Caco-2 (cell line): ENCODE results near the gene PPTC7. TPM values are rescaled to one million over a fixed set of nuclear protein-coding genes. Genes with fewer than 3 reads are reported as not detected.

Experiments
- BruUV-seq: library from RNA; stranded (reverse); fragments of 400-500 nt; replicated peaks from 2 replicates; lab custom pipeline; 2021; lab: Mats Ljungman, UMichigan
- CTCF ChIA-PET: fragments of 300-600 bp; sonication (Branson Sonifier 250); formaldehyde crosslinking; loops from one replicate; lab custom pipeline; 2022; ENCODE audit warnings: antibody characterized with exemption; lab: Charles Lee
- POLR2A ChIA-PET: fragments of 300-600 bp; sonication (Branson Sonifier 250); formaldehyde crosslinking; loops from one replicate; lab custom pipeline; 2022; ENCODE audit warnings: antibody characterized with exemption; lab: Charles Lee
- DNase-seq, 2 experiments: peaks; one replicate each; pipeline versions ENCODE4 v3.0.0 to v3.0.0-alpha.2; 2020 to 2022
- H3K27me3 ChIP-seq: replicated peaks from 2 replicates; pipeline ENCODE4 v1.6.0; 2011; ENCODE audit warnings: low read length; ENCODE audit not compliant: control insufficient read depth, insufficient read depth
- H3K36me3 ChIP-seq: 2 replicates; pipeline ENCODE4 v1.5.1; 2011; ENCODE audit warnings: low read length; ENCODE audit not compliant: control insufficient read depth, insufficient read depth
- H3K4me1 ChIP-seq: fragments of 250-450 bp; sonication (Bioruptor Pico); 2 replicates; pipeline ENCODE4 v1.5.1; 2020; ENCODE audit warnings: mild to moderate bottlenecking
- H3K4me3 ChIP-seq: 2 replicates; pipeline ENCODE4 v1.5.1; 2011; ENCODE audit warnings: low read depth, mild to moderate bottlenecking, control low read depth, low read length
- H3K9me3 ChIP-seq: fragments of 250-450 bp; sonication (Bioruptor Pico); 2 replicates; pipeline ENCODE4 v1.5.1; 2020; ENCODE audit warnings: mild to moderate bottlenecking, moderate library complexity
- H3K27ac Mint-ChIP-seq: one replicate; pipeline ENCODE4 v1.8.0; 2022; ENCODE audit warnings: mixed read lengths; ENCODE audit not compliant: unreplicated experiment
- H3K27me3 Mint-ChIP-seq: one replicate; pipeline ENCODE4 v1.8.0; 2022; ENCODE audit warnings: mixed read lengths; ENCODE audit not compliant: insufficient read depth, unreplicated experiment
- H3K36me3 Mint-ChIP-seq: one replicate; pipeline ENCODE4 v1.8.0; 2022; ENCODE audit warnings: mild to moderate bottlenecking, mixed read lengths; ENCODE audit not compliant: insufficient read depth, unreplicated experiment
- H3K4me1 Mint-ChIP-seq: one replicate; pipeline ENCODE4 v1.8.0; 2022; ENCODE audit warnings: low read depth, mixed read lengths; ENCODE audit not compliant: unreplicated experiment
- H3K4me3 Mint-ChIP-seq: one replicate; pipeline ENCODE4 v1.8.0; 2022; ENCODE audit warnings: mild to moderate bottlenecking, moderate library complexity, mixed read lengths; ENCODE audit not compliant: unreplicated experiment
- H3K9me3 Mint-ChIP-seq: one replicate; pipeline ENCODE4 v1.8.0; 2022; ENCODE audit warnings: mixed read lengths; ENCODE audit not compliant: unreplicated experiment
- CTCF ChIP-seq, 2 experiments: fragments of 200-600 bp in 1 of 2; IDR thresholded peaks; 1 replicate in 1 of 2; 2 replicates in 1 of 2; pipeline versions ENCODE4 v1.5.1 to v1.8.0; 2011 to 2022; ENCODE audit warnings: antibody characterized with exemption in 1 of 2, control low read depth in 1 of 2, inconsistent platforms in 1 of 2, low read depth in 1 of 2, low read length in 1 of 2, mild to moderate bottlenecking in 1 of 2, moderate library complexity in 1 of 2; ENCODE audit not compliant: insufficient read depth in 1 of 2, severe bottlenecking in 1 of 2, unreplicated experiment in 1 of 2
- intact Hi-C: fragments of 100-400 bp; cut with micrococcal nuclease; formaldehyde crosslinking; loops from one replicate; pipeline ENCODE4 v1.10.0; 2022; ENCODE audit not compliant: unreplicated experiment
- total RNA-seq: library from RNA; stranded (reverse); gene quantifications from 2 replicates; pipeline ENCODE4 v1.2.3, GENCODE V29; 2022

PPTC7 gene
- total RNA-seq, 1 experiment from 2014 or later = 19.0 TPM

- CTCF ChIA-PET = no interaction called here
- intact Hi-C loops = no loop called here
- Mint-ChIP-seq H3K4me1 (no peaks in the 10 kb centered on the region), H3K27ac (no peak overlapping the region), H3K27me3 (no peaks in the 10 kb centered on the region), H3K36me3 (peaks cover 10% of the 10 kb centered on the region), H3K9me3 (no peaks in the 10 kb centered on the region), H3K4me3 (no peak overlapping the region)
- Histone ChIP-seq H3K4me3 (no peak overlapping the region), H3K4me1 (no peaks in the 10 kb centered on the region), H3K9me3 (no peaks in the 10 kb centered on the region), H3K36me3 (no peaks in the 10 kb centered on the region), H3K27me3 (no peaks in the 10 kb centered on the region)
- BruUV-seq = no TSS peak
- POLR2A ChIA-PET = no interaction called here
- DNase-seq = no peak
- no peak for TF ChIP-seq CTCF (IDR thresholded peaks at IDR 0.05; ENCODE audit: insufficient read depth in 1 of 2, low read depth in 1 of 2, low read length in 1 of 2, severe bottlenecking in 1 of 2, unreplicated experiment in 1 of 2)
Measured at GRCh38 chr12:110557300-110557699, 25.8 kb downstream of the PPTC7 start.

- intact Hi-C loops = no loop called here
- H3K36me3 Mint-ChIP-seq = peaks cover 10% of the 10 kb centered on the region
- H3K4me1 Mint-ChIP-seq = no peaks in the 10 kb centered on the region
- H3K9me3 Mint-ChIP-seq = no peaks in the 10 kb centered on the region
- H3K36me3 ChIP-seq = no peaks in the 10 kb centered on the region
- no peak overlapping the region for H3K27ac Mint-ChIP-seq
- CTCF ChIA-PET = no interaction called here
- BruUV-seq = no TSS peak
- no peaks in the 10 kb centered on the region for H3K4me1 ChIP-seq
- no peaks in the 10 kb centered on the region for H3K27me3 ChIP-seq
- no peaks in the 10 kb centered on the region for H3K9me3 ChIP-seq
- H3K4me3 Mint-ChIP-seq = no peak overlapping the region
- no peak for DNase-seq
- POLR2A ChIA-PET = no interaction called here
- no peak for TF ChIP-seq CTCF (IDR thresholded peaks at IDR 0.05; ENCODE audit: insufficient read depth in 1 of 2, low read depth in 1 of 2, low read length in 1 of 2, severe bottlenecking in 1 of 2, unreplicated experiment in 1 of 2)
- H3K4me3 ChIP-seq = no peak overlapping the region
- H3K27me3 Mint-ChIP-seq = no peaks in the 10 kb centered on the region
Measured at GRCh38 chr12:110556705-110557104, 26.4 kb downstream of the PPTC7 start.

DNA sequence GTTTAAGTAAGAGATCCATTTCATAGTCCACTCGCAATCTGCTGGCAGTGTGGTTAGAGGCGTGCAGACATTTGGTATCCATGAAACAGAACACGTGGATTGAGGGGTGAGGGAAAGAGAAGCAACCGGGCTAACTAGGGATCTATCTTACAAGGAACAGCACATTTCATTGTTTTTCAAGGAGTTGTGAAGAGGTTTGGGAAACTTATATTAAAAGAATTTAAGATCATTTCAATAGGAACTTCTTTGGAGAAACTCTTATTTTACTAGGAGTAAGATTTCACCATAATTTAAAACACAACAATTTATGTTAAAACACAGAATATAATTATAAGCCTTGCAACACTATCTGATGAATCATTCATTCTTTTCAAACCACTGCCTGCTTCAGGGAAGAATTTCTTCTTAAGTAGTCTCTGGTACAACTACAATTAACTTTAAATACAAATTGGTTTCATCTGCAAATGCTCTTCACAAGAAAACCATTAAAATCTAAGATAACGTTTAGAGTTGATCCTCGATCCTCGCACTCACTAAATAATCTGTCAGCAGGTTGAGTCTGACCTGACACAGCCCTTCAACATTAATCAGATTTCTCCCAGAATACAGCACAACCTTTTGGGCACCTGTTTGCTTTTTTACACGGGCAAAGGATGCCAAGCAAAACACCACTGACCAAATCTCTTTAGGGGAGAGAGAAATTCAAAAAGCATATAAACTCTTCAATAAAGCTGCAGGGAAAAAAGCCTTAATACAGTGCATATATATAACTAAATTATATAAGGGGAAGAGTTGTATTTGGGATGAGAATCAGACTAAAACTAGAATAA lies 27.3 kb downstream of the PPTC7 start:
- H3K27me3 Mint-ChIP-seq = no peaks in the 10 kb centered on the region
- H3K4me1 Mint-ChIP-seq = no peaks in the 10 kb centered on the region
- Histone ChIP-seq H3K4me3 (no peak overlapping the region), H3K36me3 (no peaks in the 10 kb centered on the region), H3K27me3 (no peaks in the 10 kb centered on the region), H3K4me1 (no peaks in the 10 kb centered on the region), H3K9me3 (no peaks in the 10 kb centered on the region)
- no peak for DNase-seq
- H3K9me3 Mint-ChIP-seq = no peaks in the 10 kb centered on the region
- H3K27ac Mint-ChIP-seq = no peak overlapping the region
- CTCF ChIA-PET = no interaction called here
- BruUV-seq = no TSS peak
- intact Hi-C loops = no loop called here
- H3K36me3 Mint-ChIP-seq = peaks cover 10% of the 10 kb centered on the region
- TF ChIP-seq CTCF (IDR thresholded peaks at IDR 0.05; ENCODE audit: insufficient read depth in 1 of 2, low read depth in 1 of 2, low read length in 1 of 2, severe bottlenecking in 1 of 2, unreplicated experiment in 1 of 2) = no peak
- POLR2A ChIA-PET = no interaction called here
- no peak overlapping the region for H3K4me3 Mint-ChIP-seq
